Smooth muscle cell of the brain vasculature (primary cell): ENCODE data around the gene LMX1B.

Experiments
- DNase-seq: peaks from one replicate; pipeline ENCODE4 v3.0.0-alpha.2; 2012; ENCODE audit warnings: low read depth, low spot score

The LMX1B gene

GRCh38 chr9:126658201-126658825 lies 44.6 kb downstream of the LMX1B start:
- no peak for DNase-seq

- DNase-seq, result no peak
These were observed 45.3 kb downstream of the LMX1B start for GRCh38 chr9:126658956-126659555.

DNA sequence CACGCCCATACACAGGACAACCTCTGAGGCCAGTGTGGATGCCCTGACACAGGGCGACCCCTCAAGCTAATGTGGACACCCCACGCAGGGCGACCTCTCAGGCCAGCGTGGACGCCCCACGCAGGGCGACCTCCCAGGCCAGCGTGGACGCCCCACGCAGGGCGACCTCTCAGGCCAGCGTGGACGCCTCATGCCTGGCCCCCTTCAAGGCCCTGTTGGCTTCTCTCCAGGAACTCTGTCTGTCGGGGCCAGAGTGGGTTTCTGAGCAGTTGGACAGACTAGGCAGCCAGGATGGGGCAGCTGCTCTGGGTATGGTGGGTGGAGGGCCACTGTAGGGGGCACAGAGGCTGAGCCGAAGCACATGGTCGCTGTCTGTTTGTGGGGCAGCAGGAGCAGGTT lies 47.4 kb downstream of the LMX1B start:
- DNase-seq, result no peak

DNA sequence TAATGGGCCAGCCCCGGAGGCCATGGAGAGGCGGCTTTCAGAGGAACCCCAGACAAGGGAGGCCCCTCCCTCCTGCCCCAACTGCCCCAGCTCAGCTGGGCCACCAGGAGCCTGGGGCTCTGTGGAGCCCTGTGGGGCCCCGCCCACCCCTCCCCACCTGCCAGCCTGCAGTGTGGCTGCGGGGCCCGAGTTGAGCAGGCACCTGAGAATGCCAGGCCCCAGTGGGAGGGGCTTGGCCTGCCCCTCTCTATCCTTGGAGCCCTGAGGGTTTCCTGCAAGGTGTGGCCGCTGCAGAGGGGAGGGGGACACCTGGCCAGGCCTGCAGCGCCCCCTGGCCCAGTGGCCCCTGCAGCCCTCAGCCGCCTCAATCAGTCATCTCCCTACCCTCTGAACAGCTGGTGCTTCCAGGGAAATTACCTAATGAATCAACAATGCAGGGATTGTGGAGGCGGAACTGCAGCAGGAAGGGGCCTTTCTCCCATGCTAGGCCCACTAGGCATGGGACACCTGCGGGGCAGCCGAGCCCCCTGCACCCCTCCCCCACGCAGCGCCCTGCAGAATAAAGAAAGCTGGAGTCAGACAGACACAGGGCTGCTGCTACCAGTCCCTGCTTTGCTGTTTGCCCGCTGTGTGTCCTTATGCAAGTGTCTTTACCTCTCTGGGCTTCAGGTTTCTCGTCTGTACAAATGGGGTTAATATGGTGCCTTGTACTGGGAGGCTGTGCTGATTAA lies 48.0 kb downstream of the LMX1B start:
- no peak for DNase-seq

DNA sequence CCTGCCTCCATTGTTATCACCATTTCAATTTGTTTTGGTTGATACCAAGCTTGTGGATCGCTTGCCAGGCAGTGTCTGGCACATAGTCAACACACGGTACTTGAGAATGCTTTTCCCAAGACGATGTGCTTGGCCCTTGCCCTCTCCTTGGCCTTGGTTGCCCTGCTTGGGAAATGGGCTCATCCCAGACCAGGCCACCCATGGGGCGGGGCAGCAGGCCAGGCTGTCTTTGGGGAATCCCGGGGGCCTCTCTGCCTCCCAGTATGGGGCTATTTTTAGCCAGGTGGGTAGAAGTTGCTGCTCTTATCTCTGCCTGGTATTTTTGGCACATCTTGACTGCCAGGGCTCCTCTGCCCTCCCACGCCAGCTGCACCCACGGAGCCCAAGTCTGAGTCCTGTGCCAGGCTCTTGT lies 49.9 kb downstream of the LMX1B start:
- no peak for DNase-seq

DNA sequence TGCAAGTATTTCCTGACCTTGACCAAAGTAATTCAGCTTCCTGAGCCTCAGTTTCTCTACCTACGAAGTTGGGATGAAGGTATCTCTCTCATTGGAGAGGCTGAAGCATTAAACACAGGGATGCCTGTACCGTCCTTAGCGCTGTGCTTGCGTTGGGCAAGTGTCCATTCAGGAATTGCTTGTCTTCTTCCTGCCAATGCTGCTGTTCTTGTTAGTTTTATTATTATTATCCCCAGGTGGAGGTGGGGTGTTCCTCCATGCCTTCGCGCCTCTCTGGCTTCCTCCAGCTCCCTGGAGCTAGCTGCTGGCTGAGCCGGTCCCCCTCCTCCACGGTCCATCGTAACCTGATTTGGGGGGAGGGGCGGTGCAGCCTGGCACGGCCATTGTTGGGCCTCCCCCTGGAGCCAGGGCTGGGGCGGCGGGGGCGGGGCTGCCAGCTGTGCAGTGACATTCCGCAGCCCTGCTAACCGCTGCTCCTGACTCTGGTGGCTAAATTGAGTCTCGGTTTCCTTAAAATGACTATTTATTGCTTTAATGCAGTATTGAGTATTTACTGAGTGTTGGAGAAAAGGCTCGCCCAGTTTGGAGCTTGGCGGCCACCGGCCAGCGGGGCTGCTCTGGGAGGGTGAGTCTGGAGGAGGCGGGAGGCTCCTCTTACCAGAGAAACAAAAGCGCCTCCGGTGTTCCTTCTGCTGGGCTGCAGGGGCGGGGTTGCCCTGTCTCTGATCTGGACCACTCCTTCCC lies 51.3 kb downstream of the LMX1B start:
- DNase-seq, result no peak

GRCh38 chr9:126665644-126666035 lies 51.9 kb downstream of the LMX1B start:
- DNase-seq, result no peak

DNA sequence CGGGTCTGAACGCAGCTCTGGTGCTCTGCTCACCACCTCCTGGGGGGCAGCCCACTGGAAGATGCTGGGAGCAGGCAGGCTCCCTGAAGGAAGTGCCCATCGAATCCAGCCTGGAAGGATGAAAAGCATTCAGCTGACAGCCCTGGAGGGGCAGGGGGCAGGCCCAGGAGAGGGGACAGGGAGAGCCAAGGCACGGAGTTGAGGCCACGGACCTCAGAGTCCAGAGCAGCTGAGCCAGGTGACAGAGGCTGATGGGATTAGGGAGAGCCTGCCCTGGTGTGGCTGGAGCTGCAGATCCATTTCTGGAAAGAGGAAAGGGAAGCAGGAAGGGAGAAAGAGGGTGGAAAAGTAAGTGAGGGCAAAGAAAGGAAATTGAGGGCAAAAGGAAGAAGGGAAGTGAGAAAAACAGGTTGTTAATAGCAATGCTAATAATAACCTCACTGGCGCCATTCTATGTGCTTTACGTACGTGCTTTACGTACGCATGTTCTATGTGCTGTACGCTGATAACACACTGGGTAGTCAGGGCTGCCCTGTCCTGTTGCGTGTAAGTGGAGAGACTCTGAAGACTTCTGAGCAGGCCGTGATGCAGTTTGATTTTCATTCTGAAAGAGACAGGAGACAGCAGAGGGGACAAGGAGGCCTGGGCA lies 52.6 kb downstream of the LMX1B start:
- DNase-seq, result no peak

GRCh38 chr9:126667190-126668055 lies 53.7 kb downstream of the LMX1B start:
- DNase-seq, result no peak

GRCh38 chr9:126668058-126668457 lies 54.3 kb downstream of the LMX1B start:
- no peak for DNase-seq

GRCh38 chr9:126669108-126669507 lies 55.4 kb downstream of the LMX1B start:
- DNase-seq, result no peak

DNA sequence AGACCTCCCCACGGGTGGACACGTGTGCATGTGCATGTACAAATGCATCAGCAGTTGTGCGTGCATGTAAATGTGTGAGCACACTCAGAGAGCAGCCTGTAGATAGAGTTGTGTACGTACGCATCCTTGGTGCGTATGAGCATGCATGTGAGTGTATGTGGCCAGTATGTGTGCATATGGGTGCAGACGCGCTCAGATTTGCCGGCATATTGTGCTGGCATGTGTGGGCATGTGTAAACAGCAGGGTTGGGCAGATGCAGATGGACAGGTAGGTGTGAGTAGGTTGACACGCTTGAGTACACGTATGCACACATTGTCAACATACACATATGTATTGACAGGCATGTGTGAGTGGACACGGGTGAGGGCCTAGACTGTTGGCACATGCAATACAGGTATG lies 56.5 kb downstream of the LMX1B start:
- no peak for DNase-seq

GRCh38 chr9:126671381-126671831 lies 57.7 kb downstream of the LMX1B start:
- DNase-seq, result no peak

DNA sequence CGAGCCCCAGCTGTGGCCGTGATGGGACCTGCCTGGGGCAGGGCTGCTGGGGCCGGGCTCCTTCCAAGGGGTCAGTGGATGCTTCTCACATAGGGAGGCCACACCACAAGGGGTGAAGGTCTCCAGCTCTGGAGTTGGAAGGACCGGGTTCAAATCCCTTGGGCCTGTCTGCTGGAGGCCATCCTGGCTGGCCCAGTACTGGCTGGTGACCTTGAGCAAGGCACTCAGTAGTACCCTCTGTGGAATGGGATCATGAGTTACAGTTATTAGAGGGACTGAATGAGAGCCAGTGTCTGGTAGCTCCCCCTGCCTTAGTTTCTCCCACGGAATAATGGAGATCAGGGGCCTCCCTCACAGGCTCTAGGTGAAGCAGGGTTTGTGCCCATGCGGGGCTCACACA lies 58.3 kb downstream of the LMX1B start:
- no peak for DNase-seq

DNA sequence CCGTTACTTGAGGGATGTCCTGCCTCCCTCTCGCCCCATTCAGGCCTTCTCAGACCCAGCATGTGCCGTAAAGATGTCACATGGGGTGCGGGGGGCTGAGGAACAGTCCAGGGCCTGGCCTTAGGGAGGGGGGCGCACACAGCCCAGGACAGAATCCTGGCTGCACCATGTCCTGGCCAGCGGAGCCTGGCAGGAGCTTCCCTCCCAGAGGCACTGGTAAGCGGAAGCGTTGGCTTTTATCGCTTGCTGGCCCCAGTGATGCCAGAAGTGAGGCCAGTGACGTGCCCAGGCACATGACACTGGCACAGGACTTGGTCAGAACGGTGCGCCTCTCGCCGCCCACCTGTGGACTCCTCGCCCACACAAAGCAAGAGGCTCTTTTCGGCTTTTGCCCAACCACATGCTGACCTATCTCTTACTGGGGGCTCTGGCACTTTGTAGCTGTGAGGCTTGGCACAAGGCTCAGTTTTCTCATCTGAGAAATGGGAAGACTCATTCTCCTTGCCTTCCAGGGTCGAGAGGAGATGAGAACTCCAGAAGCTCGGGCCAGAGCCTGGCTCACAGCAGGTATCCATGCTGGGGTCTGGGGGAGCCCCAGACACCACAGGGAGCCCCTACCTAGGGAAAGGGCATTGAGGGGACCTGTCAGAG lies 59.0 kb downstream of the LMX1B start:
- no peak for DNase-seq

DNA sequence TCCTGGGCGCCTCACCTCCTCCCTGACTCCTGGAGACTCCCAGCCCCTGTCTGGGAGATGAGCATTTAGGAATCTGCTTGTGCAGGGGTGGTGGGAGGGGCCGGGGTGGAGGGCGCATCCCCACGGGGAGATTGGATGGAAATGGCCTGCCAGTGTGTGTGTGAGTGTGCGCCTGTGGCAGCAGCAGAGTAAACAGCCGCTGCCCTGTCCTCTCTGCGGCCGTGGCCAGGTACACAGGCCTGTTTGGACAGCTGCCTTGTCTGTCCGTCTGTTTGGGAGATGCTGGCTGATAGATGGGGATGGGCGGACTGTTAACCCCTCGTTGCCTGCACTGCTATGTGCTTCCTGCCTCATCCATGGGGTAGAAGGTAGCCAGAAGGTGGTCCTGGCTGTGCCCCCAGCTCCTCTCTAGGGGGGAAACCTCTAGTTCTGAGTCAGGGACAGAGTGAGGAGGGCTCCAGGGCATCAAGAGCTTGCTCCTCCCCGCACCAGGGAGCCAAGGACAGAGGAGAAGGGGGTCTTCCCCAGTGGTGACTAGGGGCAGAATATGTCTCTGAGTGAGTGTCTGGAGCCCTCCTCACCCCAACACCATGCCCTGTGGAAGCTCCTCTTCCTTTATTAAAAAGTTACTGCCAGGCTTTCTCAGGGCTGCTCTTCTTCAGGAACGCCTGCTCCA lies 60.1 kb downstream of the LMX1B start:
- DNase-seq, result no peak

GRCh38 chr9:126674365-126675146 lies 60.8 kb downstream of the LMX1B start:
- DNase-seq, result no peak

- no peak for DNase-seq
These were observed 61.4 kb downstream of the LMX1B start for GRCh38 chr9:126675147-126675467.

GRCh38 chr9:126676102-126676684 lies 62.5 kb downstream of the LMX1B start:
- DNase-seq, result no peak
